ENCODE measurements around the gene GTF2H2.
"Not testable (repeated sequence)": the region's sequence is repeated elsewhere in the genome, so short reads cannot be mapped to it uniquely, and the experiment has no call there.

GTF2H2 gene

DNA sequence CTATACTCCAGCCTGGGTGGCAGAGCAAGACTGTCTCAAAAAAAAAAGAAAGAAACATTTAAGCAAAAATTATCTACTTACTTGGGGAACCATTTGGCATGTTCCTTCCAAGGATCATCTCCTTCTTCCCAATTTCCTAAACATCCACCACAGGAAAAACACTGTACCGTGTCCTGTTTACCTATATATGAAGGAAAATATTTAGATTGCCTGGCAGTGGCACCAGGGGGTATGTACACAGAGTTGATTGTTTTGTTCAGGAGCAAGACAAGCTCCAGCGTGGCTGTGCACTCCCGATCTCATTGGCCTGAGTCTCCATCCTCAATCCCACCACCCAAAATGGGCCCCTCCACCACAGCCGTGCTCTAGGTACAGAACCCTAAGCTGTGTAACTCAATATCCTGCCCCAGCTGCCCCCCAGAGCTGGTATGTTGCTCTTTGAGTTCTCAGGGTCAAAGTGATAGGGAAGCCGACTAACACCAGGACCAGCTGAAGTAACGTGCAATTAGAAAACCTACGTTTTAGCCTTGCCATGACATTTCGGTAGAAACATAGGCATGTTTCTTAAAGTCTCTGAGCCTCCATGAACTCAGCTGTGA, 56.2 kb downstream of the GTF2H2 start:
- no peak for DNase-seq (ENCODE audit: low spot score)

DNA sequence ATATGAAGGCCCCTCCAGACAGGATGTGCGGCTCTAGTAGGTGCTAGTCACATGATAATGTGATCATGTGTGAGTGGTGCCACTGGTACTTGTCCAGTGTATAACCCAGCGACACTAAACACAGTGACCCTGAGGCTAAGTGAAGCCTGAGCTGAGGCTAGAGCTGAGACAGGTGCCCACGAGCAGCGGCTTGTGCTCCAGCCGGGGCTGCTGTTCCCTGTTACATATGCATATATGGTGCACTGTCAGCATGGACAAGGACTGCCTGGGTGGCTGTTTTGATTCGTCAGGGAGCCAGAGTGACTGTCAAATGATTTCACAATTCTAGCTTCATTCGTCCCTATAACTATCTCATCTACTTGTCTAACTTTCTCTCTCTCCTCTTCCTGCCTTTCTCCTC, 60.5 kb downstream of the GTF2H2 start:
- DNase-seq (ENCODE audit: low spot score) = not testable (repeated sequence)
